ENCODE measurements around the gene CD44.

Gene CD44

GRCh38 chr11:35171226-35171625 lies 32.3 kb downstream of the CD44 start:
- DNase-seq (ENCODE audit: low read depth, low spot score): no peak
- H3K27ac ChIP-seq: peak overlapping the region; percentile 95

- H3K27ac ChIP-seq: peak overlapping the region; percentile 95
Measured at GRCh38 chr11:35173011-35173511, 34.1 kb downstream of the CD44 start.

DNA sequence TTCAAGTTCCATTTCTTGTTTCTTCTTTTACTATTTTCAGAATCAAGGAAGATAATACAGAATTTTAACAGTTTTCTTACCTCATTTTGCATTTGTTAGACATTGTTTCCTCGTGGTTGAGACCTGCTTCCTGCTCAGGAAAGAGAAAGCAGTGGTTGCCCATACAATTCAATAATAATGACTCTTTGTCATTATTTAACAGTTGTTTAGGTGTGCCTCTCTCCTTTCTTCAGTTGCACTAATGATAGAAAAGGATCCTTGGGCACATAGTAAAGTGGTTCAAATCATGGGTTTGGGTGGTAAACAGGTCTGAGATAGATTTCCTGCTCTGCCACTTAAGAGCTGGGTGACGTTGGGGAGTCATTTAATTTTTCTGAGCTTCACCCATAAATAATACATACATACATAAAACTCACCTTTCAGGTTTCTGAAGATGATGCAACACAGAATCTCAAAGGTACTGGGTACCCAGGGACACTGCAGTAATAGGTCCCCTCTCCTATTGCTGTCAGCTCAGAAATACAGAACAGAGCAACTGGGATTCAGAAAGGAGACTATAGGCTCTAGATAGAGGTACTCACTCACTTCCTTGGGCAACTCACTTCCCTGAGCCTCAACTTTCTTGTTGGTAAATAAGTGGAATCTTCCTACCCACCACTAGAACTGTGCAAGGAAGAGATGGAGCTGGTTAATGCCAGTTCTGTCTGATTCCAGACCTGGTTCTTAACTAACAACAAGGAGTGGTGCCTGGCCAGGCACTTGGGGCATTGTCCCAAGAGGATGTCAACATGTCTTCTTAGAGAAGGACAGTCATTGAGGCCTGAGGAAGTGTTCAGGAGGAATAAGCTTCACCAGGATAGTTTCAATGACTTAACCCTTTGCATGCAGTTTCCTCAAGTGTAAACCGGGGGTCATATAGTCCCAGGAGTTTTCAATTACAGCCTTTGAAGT lies 34.9 kb downstream of the CD44 start:
- no peak for DNase-seq (ENCODE audit: low read depth, low spot score)
- H3K27ac ChIP-seq: peak overlapping the region; percentile 95

More at GRCh38 chr11:35173011-35173511, 34.1 kb downstream of the CD44 start:
- DNase-seq (ENCODE audit: low read depth, low spot score): no peak

GRCh38 chr11:35174666-35175065 lies 35.7 kb downstream of the CD44 start:
- DNase-seq (ENCODE audit: low read depth, low spot score): no peak
- peak overlapping the region; percentile 95 for H3K27ac ChIP-seq

GRCh38 chr11:35177370-35177769 lies 38.4 kb downstream of the CD44 start:
- no peak for DNase-seq (ENCODE audit: low read depth, low spot score)
- H3K27ac ChIP-seq: no peak overlapping the region

DNA sequence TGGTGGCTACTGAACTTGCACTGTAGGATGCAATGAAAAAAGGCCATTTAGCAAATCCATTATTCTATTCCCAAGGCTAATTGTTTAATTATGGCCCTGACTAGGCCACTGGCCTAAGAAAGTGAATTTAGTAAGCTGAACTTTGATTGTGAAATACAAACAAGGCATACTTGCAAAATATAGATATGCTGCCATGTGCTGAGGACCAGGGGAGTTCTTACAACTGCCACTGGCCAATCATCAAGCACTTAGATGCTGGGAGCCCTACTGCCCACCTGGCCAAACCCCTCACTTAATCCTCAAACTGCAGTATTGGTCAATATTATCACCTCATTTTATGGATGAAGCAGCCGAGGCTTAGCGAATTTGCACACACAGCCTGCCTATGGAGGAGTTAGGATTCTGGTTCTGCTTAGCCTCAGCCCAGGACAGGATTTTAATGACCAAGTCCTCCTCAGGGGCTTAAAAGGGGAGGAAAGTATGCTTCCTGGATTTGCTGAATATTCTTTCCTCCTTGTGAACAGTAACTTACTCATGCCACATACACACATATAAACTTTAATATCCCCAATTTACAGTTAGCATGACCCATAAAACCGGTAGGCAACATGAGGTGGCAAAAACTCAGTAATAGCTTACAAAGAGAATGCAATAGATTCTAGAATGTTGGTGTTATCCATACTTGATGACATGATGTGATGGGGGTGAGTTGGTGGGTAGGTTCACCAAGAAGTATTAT lies 39.3 kb downstream of the CD44 start:
- no peak for DNase-seq (ENCODE audit: low read depth, low spot score)
- peak overlapping the region; percentile 56 for H3K27ac ChIP-seq

DNA sequence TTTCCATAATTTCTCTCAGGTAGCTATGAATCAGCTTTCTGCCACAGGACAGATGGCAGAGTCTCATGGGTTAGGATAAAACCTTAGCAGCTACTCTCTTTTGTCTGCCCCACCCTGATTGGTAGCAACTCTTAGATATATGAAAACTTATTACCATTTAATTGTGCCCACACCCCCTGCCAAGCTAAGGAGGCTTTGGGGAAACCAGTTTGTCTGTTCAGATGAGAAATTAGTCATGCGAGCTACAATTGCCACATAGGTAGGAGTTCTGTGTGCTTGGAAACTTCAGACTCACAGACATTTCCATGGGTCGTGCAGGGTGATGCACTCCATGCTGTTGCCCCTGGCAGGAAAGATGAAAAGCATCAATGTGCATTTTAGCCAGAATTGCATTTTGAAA lies 39.9 kb downstream of the CD44 start:
- H3K27ac ChIP-seq: peak overlapping the region; percentile 56
- DNase-seq (ENCODE audit: low read depth, low spot score): no peak

- peak overlapping the region; percentile 56 for H3K27ac ChIP-seq
- no peak for DNase-seq (ENCODE audit: low read depth, low spot score)
Measured at GRCh38 chr11:35179466-35180135, 40.6 kb downstream of the CD44 start.

- DNase-seq (ENCODE audit: low read depth, low spot score): no peak
- H3K27ac ChIP-seq: peak overlapping the region; percentile 56
Measured at GRCh38 chr11:35180317-35181233, 41.6 kb downstream of the CD44 start.

- H3K27ac ChIP-seq: peak overlapping the region; percentile 24
Measured at GRCh38 chr11:35182317-35182939, 43.5 kb downstream of the CD44 start.

DNA sequence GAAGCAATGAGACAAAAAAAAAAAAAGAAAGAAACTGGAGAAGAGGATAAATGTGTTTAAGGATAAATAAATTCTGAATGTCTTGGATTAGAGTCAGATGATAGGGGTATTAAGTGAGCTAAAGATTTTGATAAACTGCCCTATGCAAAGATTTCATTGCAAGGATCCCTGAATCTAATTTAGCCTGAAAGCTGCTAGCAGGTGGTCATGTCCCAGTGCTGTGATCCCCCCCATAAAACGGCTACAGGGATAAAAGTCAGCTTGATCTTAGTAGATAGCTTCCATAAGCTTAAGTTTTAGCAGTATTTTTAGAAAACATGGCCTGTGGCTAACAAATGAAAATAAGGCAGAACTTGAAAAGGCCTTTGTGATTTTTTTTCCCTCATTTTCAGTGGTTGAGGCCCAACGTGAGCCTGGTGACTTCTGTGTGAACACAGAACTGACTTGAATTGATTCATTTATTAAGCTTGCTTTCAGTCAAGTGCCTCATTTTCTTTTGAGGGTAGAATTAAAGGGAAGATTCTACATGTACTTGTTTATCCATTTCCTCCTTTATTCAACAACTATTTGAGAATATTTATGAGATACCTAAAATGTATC lies 44.5 kb downstream of the CD44 start:
- peak overlapping the region; percentile 24 for H3K27ac ChIP-seq
- no peak for DNase-seq (ENCODE audit: low read depth, low spot score)

More at GRCh38 chr11:35182317-35182939, 43.5 kb downstream of the CD44 start:
- no peak for DNase-seq (ENCODE audit: low read depth, low spot score)

DNA sequence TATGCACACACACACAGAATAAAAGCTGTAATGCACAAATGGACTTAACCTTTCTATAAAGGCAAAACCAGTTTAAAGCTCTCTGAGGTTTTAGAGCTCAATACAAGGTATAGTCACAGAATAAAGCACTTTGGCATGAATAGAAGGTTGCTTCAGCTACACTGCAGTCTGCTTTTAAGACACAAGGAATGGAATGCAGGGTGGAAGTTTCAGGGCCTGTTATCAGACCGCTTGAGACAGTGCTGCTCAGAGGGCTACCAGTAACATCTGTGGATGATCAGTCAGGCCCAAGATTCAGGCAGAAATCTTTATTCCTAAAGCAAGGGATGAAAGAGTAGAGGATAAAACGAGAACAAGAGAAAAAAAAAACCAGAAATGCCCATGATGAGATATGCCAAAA lies 46.7 kb downstream of the CD44 start:
- no peak overlapping the region for H3K27ac ChIP-seq
- DNase-seq (ENCODE audit: low read depth, low spot score): no peak

GRCh38 chr11:35187996-35188395 lies 49.0 kb downstream of the CD44 start:
- H3K27ac ChIP-seq: no peak overlapping the region
- no peak for DNase-seq (ENCODE audit: low read depth, low spot score)

- no peak overlapping the region for H3K27ac ChIP-seq
- no peak for DNase-seq (ENCODE audit: low read depth, low spot score)
Measured at GRCh38 chr11:35190804-35191348, 51.9 kb downstream of the CD44 start.

DNA sequence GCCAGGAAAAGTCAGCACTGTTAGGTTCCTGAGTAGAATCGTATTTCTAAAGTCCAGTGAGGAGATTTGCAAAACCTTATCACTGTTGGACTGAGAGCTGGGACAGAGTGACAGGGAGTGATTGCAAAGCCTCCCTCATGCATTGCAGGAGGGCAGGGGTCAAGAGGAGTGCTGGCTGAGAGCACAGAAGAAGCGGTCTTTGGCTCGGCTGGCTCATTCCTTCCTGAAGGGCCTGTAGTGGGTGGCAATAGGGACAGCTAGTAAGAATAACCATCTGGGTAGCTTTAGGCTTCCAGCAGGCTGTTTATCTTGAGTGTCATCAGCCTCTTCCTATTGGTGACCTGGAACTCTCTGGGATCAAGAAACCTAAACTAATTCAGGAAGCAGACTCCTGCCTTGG lies 53.4 kb downstream of the CD44 start:
- no peak for DNase-seq (ENCODE audit: low read depth, low spot score)
- peak overlapping the region; percentile 11 for H3K27ac ChIP-seq

- no peak for DNase-seq (ENCODE audit: low read depth, low spot score)
- no peak overlapping the region for H3K27ac ChIP-seq
Measured at GRCh38 chr11:35193767-35194166, 54.8 kb downstream of the CD44 start.

DNA sequence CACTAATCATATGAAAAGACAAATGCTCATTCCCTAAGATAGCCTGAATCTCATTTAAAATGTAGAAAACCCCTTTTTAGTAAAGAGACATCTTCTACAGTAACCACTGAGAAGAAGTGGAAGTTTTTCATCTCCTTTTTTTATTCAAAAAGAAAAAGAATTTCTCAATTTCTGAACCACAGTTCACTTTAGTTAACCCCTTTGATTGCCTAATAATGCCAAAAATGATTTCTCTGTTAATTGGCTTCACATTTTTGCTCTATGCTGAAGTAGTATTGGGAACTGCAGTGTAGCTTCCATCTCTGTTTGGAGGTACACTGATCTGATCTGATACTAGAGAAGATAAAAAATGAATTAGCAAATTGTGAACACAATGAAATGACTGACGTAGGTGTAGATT lies 58.3 kb downstream of the CD44 start:
- H3K27ac ChIP-seq: no peak overlapping the region
- no peak for DNase-seq (ENCODE audit: low read depth, low spot score)

GRCh38 chr11:35200811-35201341 lies 61.9 kb downstream of the CD44 start:
- H3K27ac ChIP-seq: no peak overlapping the region
- DNase-seq (ENCODE audit: low read depth, low spot score): no peak
